Heart left ventricle (tissue), 16 donors: ENCODE measurements around the gene ACTG2. TPM values are rescaled to one million over a fixed set of nuclear protein-coding genes. Genes with fewer than 3 reads are reported as not detected.

Experiments used
- ATAC-seq, 4 donors: fragments of 200-7000 bp; cut with Tn5 transposase; one replicate each; pipeline ENCODE4 v1.9.1; 2020 to 2022; ENCODE audit warnings: moderate library complexity in 4 of 4, mild to moderate bottlenecking in 3 of 4, moderate number of reproducible peaks in 1 of 4
- DNase-seq, 5 donors: peaks; one replicate each; pipeline ENCODE4 v3.0.0-alpha.2; 2020
- H3K27ac ChIP-seq, 12 donors: fragments of 200-600 bp; sonication (generic) in 4 of 12; one replicate each; pipeline versions ENCODE4 v1.5.0 to v1.8.0; 2016 to 2022; ENCODE audit warnings: mild to moderate bottlenecking in 2 of 12
- H3K27me3 ChIP-seq, 9 donors: fragments of 200-600 bp; sonication (generic) in 2 of 9; one replicate each; pipeline versions ENCODE4 v1.5.1 to v1.8.0; 2016 to 2022; ENCODE audit warnings: mild to moderate bottlenecking in 3 of 9
- H3K36me3 ChIP-seq, 9 donors: fragments of 200-600 bp; sonication (generic) in 2 of 9; one replicate each; pipeline versions ENCODE4 v1.5.0 to v1.8.0; 2018 to 2022; ENCODE audit warnings: mild to moderate bottlenecking in 2 of 9
- H3K4me1 ChIP-seq, 12 donors: fragments of 200-600 bp; sonication (generic) in 4 of 12; one replicate each; pipeline versions ENCODE4 v1.5.0 to v1.8.0; 2016 to 2022; ENCODE audit warnings: mild to moderate bottlenecking in 3 of 12
- H3K4me3 ChIP-seq, 12 donors: fragments of 200-600 bp; sonication (generic) in 4 of 12; one replicate each; pipeline versions ENCODE4 v1.5.0 to v1.8.0; 2017 to 2022; ENCODE audit warnings: mild to moderate bottlenecking in 9 of 12, moderate library complexity in 4 of 12
- H3K9me3 ChIP-seq, 12 donors: fragments of 200-600 bp; sonication (generic) in 4 of 12; one replicate each; pipeline versions ENCODE4 v1.5.0 to v1.8.0; 2016 to 2022; ENCODE audit warnings: mild to moderate bottlenecking in 1 of 12
- POLR2A ChIP-seq, 2 donors: fragments of 450-650 bp; IDR thresholded peaks; one replicate each; pipeline ENCODE4 v1.6.1; 2017; ENCODE audit warnings: antibody characterized with exemption in 2 of 2, mild to moderate bottlenecking in 2 of 2, moderate library complexity in 2 of 2
- whole genome bisulfite sequencing, 4 donors: extraction: QIAGEN DNeasy Blood & Tissue Kit in 2 of 4; methylation state at CpG; one replicate each; pipeline versions ENCODE4 v1.1.5 to v1.1.7; 2013 to 2018; 5-methylcytosine and 5-hydroxymethylcytosine counted together
- intact Hi-C, 10 donors: fragments of 100-400 bp; cut with DNase I; formaldehyde crosslinking; loops; one replicate each; pipeline versions ENCODE4 v1.11.1 to v1.14.2; 2022
- polyA plus RNA-seq, 2 donors: library from polyadenylated mRNA; stranded (reverse); fragments of 200-250 nt; gene quantifications; one replicate each; pipeline ENCODE4 v1.2.3, GENCODE V29; 2013
- total RNA-seq, 9 donors: library from RNA; depleted of rRNA in 2 of 9; stranded (reverse); fragments of >200 nt in 2 of 9; fragmentation: NEBNext Ultra II Directional in 3 of 9; extraction: Animal tissue kit (Norgen Biotek cat#: 25700) in 3 of 9; gene quantifications; one replicate each; pipeline versions ENCODE4 v1.1.0 to v1.2.4, GENCODE V29; 2016 to 2023
- TF ChIP-seq, protein P1 (sequence below), 12 donors: fragments of 200-600 bp; sonication (generic) in 4 of 12; IDR thresholded peaks; one replicate each; pipeline versions ENCODE4 v1.5.0 to v1.8.0; 2018 to 2022; ENCODE audit warnings: antibody characterized with exemption in 12 of 12, mild to moderate bottlenecking in 5 of 12
- donor health status: ischemic (EF 13 %, LVEDD 7.1; RV severe dilation, severe dysfunction).
- donor health status: healthy with polysubstance abuse.
- donor health status: DM: no; HTN: yes; CAD: no.
- donor health status: DM: no; HTN: no; CAD: no.
- donor health status: ischemic (EF 25% LVEDD 6.9; RV normal size, moderate dysfunction).
- donor health status: ischemic (EF 25% LVEDD 5.7; RV mildly dilated, moderate dysfunction).
- donor health status: healthy.
- donor health status: DM: yes; HTN: yes; CAD: no.
- donor health status: ischemic (EF 35%, LVEDD 5.7; RV mildly dilated, moderate dysfunction).
- donor health status: nonischemic (EF 11% LVEDD 7.7; RV severe dilation, severe dysfunction).
- donor health status: DM: yes; HTN: yes; CAD: no.
- donor health status: PGD.
- donor health status: ischemic (EF 29% LVEDD 5.4; RV normal size, mild dysfunction).
- donor health status: nonischemic (EF 23%, LVEDD 6.1; RV moderate dilation, normal function).

The ACTG2 gene
- total and polyA plus RNA-seq, 11 donors, result 1.3 to 10.5 (median 3.8) TPM

GRCh38 chr2:73926493-73927327 lies 33.9 kb downstream of the ACTG2 start, which contains the start of gene DGUOK:
Gene DGUOK (plus strand): TSS chr2:73926880. CDS start chr2:73926911, 31 bp downstream.
- no peaks in the 10 kb centered on the region for H3K9me3 ChIP-seq
- H3K27ac ChIP-seq, result peak within 1 kb of the TSS; percentile 84 to 98 (median 94)
- peaks cover 0 to 3% (median 0%) of the 10 kb centered on the region in 9 donors for H3K36me3 ChIP-seq
- ATAC-seq (peak; percentile 100), DNase-seq (peak; percentile 97 to 99 (median 98))
- 0% methylated on average over 40 to 50 of the region's 50 CpGs for WGBS, 4 donors
- intact Hi-C loops, result loop anchor here in 7 of 10 donors (2.0 to 10.0 kb wide), 7 partner anchors 56 to 218 kb away; partner anchors contain the start of genes TET3 (in 6 of the 7) and BOLA3 (in 4 of the 7)
- peak in 1 of 2 donors; percentile 87 for TF ChIP-seq POLR2A (IDR thresholded peaks at IDR 0.05)
- TF ChIP-seq, protein P1, sequence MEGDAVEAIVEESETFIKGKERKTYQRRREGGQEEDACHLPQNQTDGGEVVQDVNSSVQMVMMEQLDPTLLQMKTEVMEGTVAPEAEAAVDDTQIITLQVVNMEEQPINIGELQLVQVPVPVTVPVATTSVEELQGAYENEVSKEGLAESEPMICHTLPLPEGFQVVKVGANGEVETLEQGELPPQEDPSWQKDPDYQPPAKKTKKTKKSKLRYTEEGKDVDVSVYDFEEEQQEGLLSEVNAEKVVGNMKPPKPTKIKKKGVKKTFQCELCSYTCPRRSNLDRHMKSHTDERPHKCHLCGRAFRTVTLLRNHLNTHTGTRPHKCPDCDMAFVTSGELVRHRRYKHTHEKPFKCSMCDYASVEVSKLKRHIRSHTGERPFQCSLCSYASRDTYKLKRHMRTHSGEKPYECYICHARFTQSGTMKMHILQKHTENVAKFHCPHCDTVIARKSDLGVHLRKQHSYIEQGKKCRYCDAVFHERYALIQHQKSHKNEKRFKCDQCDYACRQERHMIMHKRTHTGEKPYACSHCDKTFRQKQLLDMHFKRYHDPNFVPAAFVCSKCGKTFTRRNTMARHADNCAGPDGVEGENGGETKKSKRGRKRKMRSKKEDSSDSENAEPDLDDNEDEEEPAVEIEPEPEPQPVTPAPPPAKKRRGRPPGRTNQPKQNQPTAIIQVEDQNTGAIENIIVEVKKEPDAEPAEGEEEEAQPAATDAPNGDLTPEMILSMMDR (IDR thresholded peaks at IDR 0.05), result peak in 1 of 12 donors; percentile 7
- H3K4me3 ChIP-seq, result peak within 1 kb of the TSS; percentile 40 to 87 (median 74)
- H3K27me3 ChIP-seq, result peaks cover 0 to under 1% (median 0%) of the 10 kb centered on the region in 9 donors
- peaks cover 0 to 46% (median 26%) of the 10 kb centered on the region in 12 donors for H3K4me1 ChIP-seq

DNA sequence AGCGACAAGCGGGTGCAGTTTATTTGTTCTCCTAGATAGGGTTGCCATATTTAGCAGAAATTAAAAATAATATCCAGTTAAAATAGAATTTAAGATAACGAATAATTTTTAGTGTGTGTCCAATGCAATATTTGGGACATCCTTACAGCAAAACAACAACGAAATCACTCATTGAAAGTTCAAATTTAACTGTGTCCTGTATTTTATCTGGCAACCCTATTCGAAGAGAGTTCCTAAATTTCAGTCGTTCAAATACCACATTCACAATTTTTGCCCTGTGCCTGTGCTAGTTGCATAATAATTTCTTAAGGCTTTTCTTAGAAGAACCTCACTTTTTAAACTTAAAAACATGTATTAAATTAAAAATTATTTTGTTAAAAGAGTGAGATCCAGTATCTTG lies 34.5 kb downstream of the ACTG2 start:
- H3K4me3 ChIP-seq, result peak overlapping the region; percentile 40 to 87 (median 74)
- no peaks in the 10 kb centered on the region for H3K27me3 ChIP-seq
- no peaks in the 10 kb centered on the region for H3K9me3 ChIP-seq
- TF ChIP-seq, protein P1 (IDR thresholded peaks at IDR 0.05), result no peak
- TF ChIP-seq POLR2A (IDR thresholded peaks at IDR 0.05), result no peak
- intact Hi-C loops, result loop anchor here in 7 of 10 donors (2.0 to 10.0 kb wide), 7 partner anchors 55 to 217 kb away; partner anchors contain the start of genes TET3 (in 6 of the 7) and BOLA3 (in 4 of the 7)
- peaks cover 0 to 6% (median 0%) of the 10 kb centered on the region in 9 donors for H3K36me3 ChIP-seq
- peaks cover 0 to 52% (median 27%) of the 10 kb centered on the region in 12 donors for H3K4me1 ChIP-seq
- 14 to 22% (median 18%) methylated on average over 6 of the region's 6 CpGs for WGBS, 4 donors
- peak overlapping the region; percentile 84 to 98 (median 94) for H3K27ac ChIP-seq
- ATAC-seq (no peak), DNase-seq (no peak)

DNA sequence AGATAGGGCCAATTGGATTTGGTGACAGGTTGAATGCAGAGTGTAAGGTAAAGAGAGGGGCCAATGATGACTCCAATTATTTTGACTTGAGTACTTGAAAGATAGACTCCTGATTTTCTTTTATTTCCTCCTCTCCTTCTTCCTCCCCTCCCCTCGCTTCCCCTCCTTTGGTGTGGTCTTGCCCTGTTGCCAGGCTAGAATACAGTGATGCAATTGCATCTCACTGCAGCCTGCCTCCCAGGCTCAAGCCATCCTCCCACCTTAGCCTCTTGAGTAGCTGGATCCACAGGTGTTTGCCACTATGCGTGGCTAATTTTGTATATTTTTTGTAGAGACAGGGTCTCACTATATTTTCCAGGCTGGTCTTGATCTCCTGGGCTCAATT lies 36.1 kb downstream of the ACTG2 start:
- TF ChIP-seq, protein P1 (IDR thresholded peaks at IDR 0.05), result no peak
- TF ChIP-seq POLR2A (IDR thresholded peaks at IDR 0.05), result no peak

GRCh38 chr2:73930386-73930785 lies 37.6 kb downstream of the ACTG2 start:
- Histone ChIP-seq H3K4me1 (peaks cover 0 to 67% (median 27%) of the 10 kb centered on the region in 12 donors), H3K4me3 (no peak overlapping the region), H3K9me3 (no peaks in the 10 kb centered on the region), H3K36me3 (peaks cover 0 to 28% (median 5%) of the 10 kb centered on the region in 9 donors), H3K27me3 (no peaks in the 10 kb centered on the region), H3K27ac (no peak overlapping the region)
- ATAC-seq (no peak), DNase-seq (no peak)
- intact Hi-C loops, result loop anchor here in 1 of 10 donors (5.0 kb wide), 1 partner anchor 52 kb away; the partner anchor contains the start of gene TET3
- WGBS, 4 donors, result 54 to 71% (median 64%) methylated on average over 2 of the region's 2 CpGs
- TF ChIP-seq, protein P1 (IDR thresholded peaks at IDR 0.05), result no peak
- no peak for TF ChIP-seq POLR2A (IDR thresholded peaks at IDR 0.05)

More for the DNA sequence above, 36.1 kb downstream of the ACTG2 start:
- peaks cover 0 to 65% (median 27%) of the 10 kb centered on the region in 12 donors for H3K4me1 ChIP-seq
- H3K36me3 ChIP-seq, result peaks cover 0 to 19% (median 5%) of the 10 kb centered on the region in 9 donors
- intact Hi-C loops, result loop anchor here in 7 of 10 donors (5.0 to 10.0 kb wide), 6 partner anchors 53 to 216 kb away; partner anchors contain the start of genes TET3 (in 5 of the 7) and BOLA3 (in 4 of the 7)
- WGBS, 4 donors, result 81 to 98% (median 88%) methylated on average over 2 of the region's 2 CpGs
- ATAC-seq (no peak), DNase-seq (no peak)
- H3K9me3 ChIP-seq, result no peaks in the 10 kb centered on the region
- no peaks in the 10 kb centered on the region for H3K27me3 ChIP-seq
- no peak overlapping the region for H3K4me3 ChIP-seq
- no peak overlapping the region for H3K27ac ChIP-seq
